Fibroblast of lung (primary cell): Measurements from ENCODE around the gene CTSZ. TPM values are rescaled to one million over a fixed set of nuclear protein-coding genes. Genes with fewer than 3 reads are reported as not detected.
A peak's percentile ranks its signal among the peaks of the same experiment; 100 is the strongest.

Experiments
- DNase-seq, 2 donors: peaks; one replicate each; pipeline versions ENCODE4 v3.0.0 to v3.0.0-alpha.2; 2010; ENCODE audit warnings: low read depth in 2 of 2
- H2AFZ ChIP-seq: 2 replicates; pipeline ENCODE4 v1.5.1; 2012; ENCODE audit warnings: low read length, control low read depth, inconsistent platforms
- H3K27ac ChIP-seq: 2 replicates; pipeline ENCODE4 v1.5.1; 2011; ENCODE audit warnings: low read length, control low read depth; ENCODE audit not compliant: insufficient read depth
- H3K27me3 ChIP-seq: 2 replicates; pipeline ENCODE4 v1.5.1; 2011; ENCODE audit warnings: mild to moderate bottlenecking, low read length; ENCODE audit not compliant: control insufficient read depth, insufficient read depth
- H3K36me3 ChIP-seq: 2 replicates; pipeline ENCODE4 v1.5.1; 2011; ENCODE audit warnings: low read length; ENCODE audit not compliant: control insufficient read depth, insufficient read depth
- H3K4me1 ChIP-seq: 2 replicates; pipeline ENCODE4 v1.5.1; 2011; ENCODE audit warnings: low read length; ENCODE audit not compliant: control insufficient read depth, insufficient read depth; ENCODE audit errors: extremely low read depth
- H3K4me2 ChIP-seq: 2 replicates; pipeline ENCODE4 v1.5.1; 2011; ENCODE audit warnings: low read length, control low read depth; ENCODE audit not compliant: insufficient read depth; ENCODE audit errors: extremely low read depth
- H3K4me3 ChIP-seq, 4 experiments: fragments of 200-600 bp in 1 of 4; sonication (generic) in 1 of 4; replicated peaks in 1 of 4; 2 replicates each; pipeline ENCODE4 v1.5.1; 2011 to 2016; ENCODE audit warnings: low read length in 4 of 4, low read depth in 3 of 4, mild to moderate bottlenecking in 3 of 4, control low read depth in 2 of 4, inconsistent platforms in 1 of 4, mixed read lengths in 1 of 4; ENCODE audit not compliant: insufficient read depth in 1 of 4; ENCODE audit errors: control extremely low read depth in 1 of 4
- H3K79me2 ChIP-seq: 2 replicates; pipeline ENCODE4 v1.5.1; 2012; ENCODE audit warnings: mild to moderate bottlenecking, low read length, inconsistent platforms; ENCODE audit not compliant: control insufficient read depth, insufficient read depth
- H3K9ac ChIP-seq: 2 replicates; pipeline ENCODE4 v1.5.1; 2011; ENCODE audit warnings: mild to moderate bottlenecking, low read length, control low read depth; ENCODE audit not compliant: insufficient read depth
- H3K9me3 ChIP-seq: 2 replicates; pipeline ENCODE4 v1.5.1; 2012; ENCODE audit warnings: low read depth, low read length; ENCODE audit not compliant: control insufficient read depth, insufficient read depth
- H4K20me1 ChIP-seq: 2 replicates; pipeline ENCODE4 v1.5.1; 2011; ENCODE audit warnings: low read length; ENCODE audit not compliant: control insufficient read depth, insufficient read depth; ENCODE audit errors: extremely low read depth
- EZH2 ChIP-seq: IDR thresholded peaks from 2 replicates; pipeline ENCODE4 v1.5.1; 2012; ENCODE audit warnings: low read length, control low read depth, mild to moderate bottlenecking; ENCODE audit errors: missing control alignments
- polyA plus RNA-seq, 2 donors: library from polyadenylated mRNA; depleted of rRNA in 1 of 2; stranded (reverse) in 1 of 2; unstranded in 1 of 2; fragments of >200 nt; gene quantifications; 2 replicates each; pipeline ENCODE4 v1.2.1, GENCODE V29; 2011 to 2012; ENCODE audit warnings: missing spikeins in 1 of 2
- total RNA-seq: library from RNA; depleted of rRNA; stranded (reverse); fragments of >200 nt; gene quantifications from 2 replicates; pipeline ENCODE4 v1.2.1, GENCODE V29; 2014
- TF ChIP-seq, protein P1 (sequence below), 2 donors: IDR thresholded peaks in 1 of 2; conservative IDR thresholded peaks in 1 of 2; 1 replicate in 1 of 2; 2 replicates in 1 of 2; pipeline ENCODE4 v1.5.1; 2011 to 2012; ENCODE audit warnings: low read length in 2 of 2, control low read depth in 1 of 2, inconsistent platforms in 1 of 2, low read depth in 1 of 2, mild to moderate bottlenecking in 1 of 2

The CTSZ gene
- total and polyA plus RNA-seq, 2 donors (not counting 1 experiment from before 2014, with no cell fraction given) = 201 to 250 TPM

DNA sequence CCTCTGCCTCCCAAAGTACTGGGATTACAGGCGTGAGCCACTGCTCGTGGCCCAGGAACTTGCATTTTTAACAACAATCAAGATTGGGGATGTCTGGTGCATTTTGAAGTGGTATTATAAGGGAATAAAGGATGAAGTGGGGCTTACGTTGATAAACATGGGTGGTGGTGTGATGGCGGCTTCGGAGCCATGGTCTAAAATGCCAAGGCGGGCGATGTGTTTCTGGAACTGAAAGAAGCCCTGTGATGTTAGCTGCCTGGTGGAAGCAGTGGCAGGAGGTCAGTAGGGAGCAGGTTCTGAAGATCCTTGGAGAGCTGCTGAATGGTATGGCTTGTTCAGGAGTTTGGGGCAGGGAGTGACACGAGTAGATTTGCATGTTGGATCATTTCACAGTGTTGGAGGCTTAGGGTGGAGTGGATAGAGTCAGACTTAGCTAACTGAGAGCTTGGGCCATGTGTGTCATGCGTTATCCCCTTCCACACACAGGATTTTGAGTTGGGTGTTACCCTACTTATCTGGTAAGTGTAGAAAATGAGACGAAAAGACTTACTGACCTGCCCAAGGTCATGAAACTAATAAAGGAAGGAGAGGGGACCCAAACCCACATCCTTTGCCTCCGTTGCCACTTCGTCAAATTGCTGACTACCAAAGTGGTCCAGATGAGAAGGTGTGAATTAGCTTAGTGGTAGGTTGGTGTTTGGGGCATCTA, 24.5 kb downstream of the CTSZ start:
- no peak overlapping the region for H2AFZ ChIP-seq

DNA sequence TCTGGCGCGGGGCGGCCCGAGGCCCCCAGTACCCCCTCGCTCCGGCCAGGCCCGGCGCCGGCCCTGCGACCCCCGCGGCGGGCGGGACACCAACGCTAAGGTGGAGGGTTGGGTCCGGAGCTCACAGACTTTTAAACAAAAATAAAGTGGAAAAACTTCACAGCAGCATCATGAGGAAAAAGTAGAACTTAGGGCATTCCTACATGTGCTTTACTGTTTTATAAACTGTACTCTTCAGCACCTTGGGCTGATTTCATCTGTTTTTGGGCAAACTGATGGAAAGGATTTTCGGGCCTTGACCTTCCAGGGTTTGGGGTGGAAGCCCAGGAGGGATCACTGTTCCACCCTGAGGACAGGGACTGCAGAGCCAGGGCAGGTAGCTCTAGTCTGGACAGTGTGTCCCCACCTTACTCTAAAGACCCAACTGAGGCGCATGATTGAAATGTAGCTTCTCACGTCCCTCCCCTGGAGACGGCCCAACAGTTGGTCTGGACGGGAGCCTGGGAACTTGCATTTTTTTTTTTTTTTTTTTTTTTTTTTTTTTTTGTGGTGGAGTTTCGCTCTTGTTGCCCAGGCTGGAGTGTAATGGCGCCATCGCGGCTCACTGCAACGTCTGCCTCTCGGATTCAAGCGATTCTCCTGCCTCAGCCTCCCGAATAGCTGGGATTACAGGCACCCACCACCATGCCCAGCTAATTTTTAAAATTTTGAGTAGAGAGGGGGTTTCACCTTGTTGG, 25.3 kb downstream of the CTSZ start:
- Histone ChIP-seq H3K4me3 (peak overlapping the region; percentile 61 to 98 (median 76)), H2AFZ (no peak overlapping the region), H3K79me2 (peaks cover 36% of the 10 kb centered on the region), H3K27me3 (no peaks in the 10 kb centered on the region), H3K27ac (no peak overlapping the region), H3K36me3 (no peaks in the 10 kb centered on the region), H3K9me3 (no peaks in the 10 kb centered on the region), H3K9ac (peak overlapping the region; percentile 79), H3K4me2 (peak overlapping the region; percentile 81), H3K4me1 (no peaks in the 10 kb centered on the region), H4K20me1 (no peaks in the 10 kb centered on the region)
- TF ChIP-seq, protein P1, sequence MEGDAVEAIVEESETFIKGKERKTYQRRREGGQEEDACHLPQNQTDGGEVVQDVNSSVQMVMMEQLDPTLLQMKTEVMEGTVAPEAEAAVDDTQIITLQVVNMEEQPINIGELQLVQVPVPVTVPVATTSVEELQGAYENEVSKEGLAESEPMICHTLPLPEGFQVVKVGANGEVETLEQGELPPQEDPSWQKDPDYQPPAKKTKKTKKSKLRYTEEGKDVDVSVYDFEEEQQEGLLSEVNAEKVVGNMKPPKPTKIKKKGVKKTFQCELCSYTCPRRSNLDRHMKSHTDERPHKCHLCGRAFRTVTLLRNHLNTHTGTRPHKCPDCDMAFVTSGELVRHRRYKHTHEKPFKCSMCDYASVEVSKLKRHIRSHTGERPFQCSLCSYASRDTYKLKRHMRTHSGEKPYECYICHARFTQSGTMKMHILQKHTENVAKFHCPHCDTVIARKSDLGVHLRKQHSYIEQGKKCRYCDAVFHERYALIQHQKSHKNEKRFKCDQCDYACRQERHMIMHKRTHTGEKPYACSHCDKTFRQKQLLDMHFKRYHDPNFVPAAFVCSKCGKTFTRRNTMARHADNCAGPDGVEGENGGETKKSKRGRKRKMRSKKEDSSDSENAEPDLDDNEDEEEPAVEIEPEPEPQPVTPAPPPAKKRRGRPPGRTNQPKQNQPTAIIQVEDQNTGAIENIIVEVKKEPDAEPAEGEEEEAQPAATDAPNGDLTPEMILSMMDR (conservative IDR thresholded peaks at IDR 0.05 in 1 of 2, IDR thresholded peaks at IDR 0.05 in 1 of 2; ENCODE audit: low read depth in 1 of 2, low read length in 2 of 2) = no peak
- TF ChIP-seq EZH2 = no peak
- peak in 1 of 2 donors; percentile 20 for DNase-seq

More for the DNA sequence above, 24.5 kb downstream of the CTSZ start:
- Histone ChIP-seq H3K4me2 (peak overlapping the region; percentile 81), H3K79me2 (peaks cover 36% of the 10 kb centered on the region), H3K4me3 (peak overlapping the region in 3 of 4 experiments; percentile 61 to 98 (median 68)), H3K9ac (no peak overlapping the region), H3K36me3 (peaks cover 2% of the 10 kb centered on the region), H3K27ac (no peak overlapping the region), H3K27me3 (no peaks in the 10 kb centered on the region), H3K9me3 (no peaks in the 10 kb centered on the region), H3K4me1 (no peaks in the 10 kb centered on the region), H4K20me1 (no peaks in the 10 kb centered on the region)
- no peak for TF ChIP-seq EZH2
- TF ChIP-seq, protein P1 (conservative IDR thresholded peaks at IDR 0.05 in 1 of 2, IDR thresholded peaks at IDR 0.05 in 1 of 2; ENCODE audit: low read depth in 1 of 2, low read length in 2 of 2) = no peak
- DNase-seq = no peak
